ENCODE data around the gene B9D1. TPM values are rescaled to one million over a fixed set of nuclear protein-coding genes. Genes with fewer than 3 reads are reported as not detected.
"Not testable (repeated sequence)": the region's sequence is repeated elsewhere in the genome, so short reads cannot be mapped to it uniquely, and the experiment has no call there.

Gene B9D1
- total RNA-seq, 1 donor: 0.63 TPM

DNA sequence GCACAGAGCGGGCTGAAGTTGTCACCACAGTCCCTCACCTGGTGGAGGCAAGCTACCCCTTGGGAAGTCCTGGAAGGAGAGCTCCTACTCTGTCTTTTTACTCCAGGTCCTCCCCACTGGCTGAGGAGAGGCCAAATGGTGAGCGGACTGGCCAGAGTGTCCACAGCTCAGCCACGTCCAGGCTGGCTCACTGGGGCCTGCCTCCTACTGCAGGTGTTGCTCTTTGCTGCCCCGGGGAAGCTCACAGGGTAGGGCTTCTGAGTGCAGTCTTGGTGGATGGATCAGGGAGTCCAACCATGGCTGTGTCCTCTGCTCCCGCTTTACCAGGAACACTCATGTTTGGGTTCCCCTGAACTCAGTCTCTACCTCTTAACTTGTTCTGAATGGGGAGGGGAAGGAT lies 2.7 kb downstream of the B9D1 start:
- Histone ChIP-seq H3K27me3 (ENCODE audit: insufficient read depth, low read length) (no peaks in the 10 kb centered on the region), H3K4me3 (ENCODE audit: low read length) (no peak overlapping the region), H3K4me1 (ENCODE audit: insufficient read depth, low read length) (peaks cover 15% of the 10 kb centered on the region)

DNA sequence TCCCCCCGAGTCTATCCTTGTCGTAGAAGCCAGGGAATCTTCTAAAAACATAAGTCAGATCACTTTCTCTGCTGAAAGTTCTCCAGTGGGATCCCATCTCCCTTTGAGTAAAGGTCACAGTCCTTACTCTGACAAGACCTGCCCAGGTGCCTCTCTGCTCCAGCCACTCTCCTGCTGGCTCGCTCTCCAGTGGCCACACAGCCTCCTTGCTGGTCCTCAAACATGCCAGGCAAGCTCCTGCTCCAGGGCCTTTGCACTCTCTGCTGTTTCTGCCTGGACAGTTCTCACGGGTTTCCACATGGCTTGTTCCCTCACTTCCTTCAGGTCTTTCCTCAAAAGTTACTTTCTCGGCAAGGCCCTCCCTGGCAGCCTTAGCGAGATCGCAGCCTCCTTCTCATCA lies 3.4 kb downstream of the B9D1 start:
- Histone ChIP-seq H3K9me3 (ENCODE audit: low read depth, low read length) (no peaks in the 10 kb centered on the region), H3K27me3 (ENCODE audit: insufficient read depth, low read length) (no peaks in the 10 kb centered on the region), H3K4me1 (ENCODE audit: insufficient read depth, low read length) (peaks cover 15% of the 10 kb centered on the region), H3K4me3 (ENCODE audit: low read length) (no peak overlapping the region)

More for the DNA sequence above, 2.7 kb downstream of the B9D1 start:
- no peaks in the 10 kb centered on the region for H3K9me3 ChIP-seq (ENCODE audit: low read depth, low read length)

DNA sequence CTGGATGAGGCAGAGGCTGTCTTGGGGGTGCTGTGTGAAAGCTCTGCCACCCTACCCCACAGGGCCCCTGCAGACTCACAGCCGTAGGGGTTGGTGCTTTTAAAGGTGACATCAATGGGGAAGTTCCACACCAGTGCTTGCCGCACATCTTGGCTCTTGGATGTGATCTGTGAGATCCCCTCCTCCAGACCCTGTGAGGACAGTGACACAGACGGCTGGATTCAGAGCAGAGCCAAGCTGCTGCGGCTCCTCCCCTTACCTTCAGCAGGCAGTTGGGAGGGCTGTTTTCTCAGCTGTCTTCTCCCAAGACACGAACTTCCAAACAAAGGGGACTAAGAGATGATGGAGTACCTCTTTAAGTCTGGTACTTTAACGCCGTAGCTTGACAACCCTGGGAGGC lies 4.8 kb downstream of the B9D1 start:
- Histone ChIP-seq H3K4me3 (ENCODE audit: low read length) (no peak overlapping the region), H3K4me1 (ENCODE audit: insufficient read depth, low read length) (peaks cover 8% of the 10 kb centered on the region), H3K27me3 (ENCODE audit: insufficient read depth, low read length) (no peaks in the 10 kb centered on the region), H3K9me3 (ENCODE audit: low read depth, low read length) (no peaks in the 10 kb centered on the region)

DNA sequence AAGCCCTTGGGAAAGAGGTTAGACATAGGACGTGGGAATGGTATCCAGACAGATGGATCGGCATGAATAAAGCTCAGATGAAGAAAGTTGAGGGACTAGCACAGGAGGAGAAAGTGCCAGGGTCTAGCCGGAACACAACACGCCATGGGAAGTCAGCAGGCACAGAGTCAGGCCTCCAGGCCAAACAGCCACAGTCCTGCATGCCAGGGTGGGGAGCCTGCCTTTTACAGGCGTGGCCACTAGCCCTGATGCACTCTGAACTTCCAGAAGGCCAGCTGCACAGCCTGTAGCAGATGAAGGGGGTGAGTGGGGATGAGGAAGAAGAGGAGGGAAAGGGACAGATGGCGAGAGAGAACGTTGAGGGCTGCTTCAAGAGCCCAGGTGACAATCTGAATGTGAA lies 5.2 kb downstream of the B9D1 start:
- no peaks in the 10 kb centered on the region for H3K27me3 ChIP-seq (ENCODE audit: insufficient read depth, low read length)
- no peaks in the 10 kb centered on the region for H3K9me3 ChIP-seq (ENCODE audit: low read depth, low read length)
- peaks cover 7% of the 10 kb centered on the region for H3K4me1 ChIP-seq (ENCODE audit: insufficient read depth, low read length)
- no peak overlapping the region for H3K4me3 ChIP-seq (ENCODE audit: low read length)

DNA sequence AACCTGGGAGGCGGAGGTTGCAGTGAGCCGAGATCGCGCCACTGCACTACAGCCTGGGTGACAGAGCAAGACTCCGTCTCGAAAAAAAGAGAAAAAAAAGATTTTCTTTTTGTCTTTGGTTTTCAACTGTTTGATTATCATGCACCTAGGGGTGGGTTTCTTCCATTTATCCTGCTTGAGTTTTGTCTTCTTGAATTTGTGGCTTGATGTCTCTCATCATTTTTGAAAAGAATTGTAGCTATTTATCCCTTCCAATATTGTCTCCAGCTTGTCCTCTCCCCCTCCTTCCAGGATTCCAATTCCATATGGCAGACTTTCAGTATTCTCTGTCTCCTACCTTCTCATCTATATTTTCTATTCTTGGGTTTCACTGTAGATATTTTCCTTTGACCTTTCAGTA lies 7.8 kb downstream of the B9D1 start:
- no peak overlapping the region for H3K4me3 ChIP-seq (ENCODE audit: low read length)
- H3K4me1 ChIP-seq (ENCODE audit: insufficient read depth, low read length): no peaks in the 10 kb centered on the region
- H3K27me3 ChIP-seq (ENCODE audit: insufficient read depth, low read length): no peaks in the 10 kb centered on the region
- no peaks in the 10 kb centered on the region for H3K9me3 ChIP-seq (ENCODE audit: low read depth, low read length)

DNA sequence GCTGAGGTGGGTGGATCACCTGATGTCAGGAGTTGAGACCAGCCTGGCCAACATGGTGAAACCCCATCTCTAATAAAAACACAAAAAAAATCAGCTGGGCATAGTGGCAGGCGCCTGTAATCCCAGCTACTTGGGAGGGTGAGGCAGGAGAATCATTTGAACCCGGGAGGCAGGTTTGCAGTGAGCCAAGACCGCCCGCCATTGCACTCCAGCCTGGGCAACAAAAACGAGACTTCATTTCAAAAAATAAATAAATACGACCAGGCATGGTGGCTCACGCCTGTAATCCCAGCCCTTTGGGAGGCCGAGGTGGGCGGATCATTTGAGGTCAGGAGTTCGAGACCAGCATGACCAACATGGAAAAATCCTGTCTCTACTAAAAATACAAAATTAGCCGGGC lies 9.1 kb downstream of the B9D1 start:
- H3K4me3 ChIP-seq (ENCODE audit: low read length); H3K27me3 ChIP-seq (ENCODE audit: insufficient read depth, low read length); H3K4me1 ChIP-seq (ENCODE audit: insufficient read depth, low read length); H3K9me3 ChIP-seq (ENCODE audit: low read depth, low read length): not testable (repeated sequence)

DNA sequence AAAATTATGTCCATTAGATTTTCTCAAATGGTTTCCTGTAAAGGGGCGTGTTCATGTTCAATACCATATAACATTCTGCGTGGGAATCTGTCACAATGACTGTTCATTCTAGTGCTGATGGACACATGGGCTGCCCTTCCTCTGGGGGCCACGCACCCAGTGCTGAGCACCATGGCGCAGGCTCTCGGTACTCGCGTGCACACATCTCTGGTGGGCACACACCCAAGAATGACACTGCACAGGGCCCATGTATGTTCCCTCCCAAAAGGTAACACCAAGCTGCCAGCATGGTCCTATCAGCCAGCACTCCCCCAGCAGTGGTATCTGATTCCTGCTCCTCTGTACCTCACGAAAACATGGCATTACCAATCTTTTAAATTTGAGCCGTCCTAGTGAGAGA lies 13.7 kb downstream of the B9D1 start:
- no peak overlapping the region for H3K4me3 ChIP-seq (ENCODE audit: low read length)
- H3K9me3 ChIP-seq (ENCODE audit: low read depth, low read length): no peaks in the 10 kb centered on the region
- no peaks in the 10 kb centered on the region for H3K4me1 ChIP-seq (ENCODE audit: insufficient read depth, low read length)
- H3K27me3 ChIP-seq (ENCODE audit: insufficient read depth, low read length): no peaks in the 10 kb centered on the region

DNA sequence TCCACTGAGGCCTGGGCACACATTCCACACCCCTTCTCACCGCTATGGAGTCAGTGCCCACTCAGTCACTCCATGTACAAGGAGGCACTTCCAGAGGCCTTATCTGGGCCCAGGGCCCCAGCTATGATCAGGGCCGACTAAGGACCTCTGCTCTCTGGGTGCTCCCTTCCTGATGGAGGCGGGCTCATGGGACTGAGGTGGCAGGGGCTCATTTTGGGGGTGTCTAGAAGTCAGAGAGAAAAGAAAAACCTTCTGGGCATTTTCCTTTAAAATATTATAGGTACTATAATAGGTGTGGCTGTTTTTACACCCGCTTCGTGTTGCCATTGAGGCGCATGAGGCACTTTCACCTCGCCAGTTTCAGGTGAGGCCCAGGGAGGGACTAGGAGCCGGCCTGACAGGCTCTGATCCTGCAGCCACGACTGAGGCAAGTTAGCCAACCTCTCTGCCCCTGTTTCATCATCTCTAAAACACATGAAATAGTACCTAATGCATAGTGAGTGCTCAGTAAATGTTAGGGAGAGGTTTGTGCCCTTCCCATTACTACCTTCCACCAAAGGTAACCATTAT lies 14.4 kb downstream of the B9D1 start:
- Histone ChIP-seq H3K27me3 (ENCODE audit: insufficient read depth, low read length) (no peaks in the 10 kb centered on the region), H3K4me3 (ENCODE audit: low read length) (no peak overlapping the region), H3K4me1 (ENCODE audit: insufficient read depth, low read length) (no peaks in the 10 kb centered on the region), H3K9me3 (ENCODE audit: low read depth, low read length) (no peaks in the 10 kb centered on the region)

DNA sequence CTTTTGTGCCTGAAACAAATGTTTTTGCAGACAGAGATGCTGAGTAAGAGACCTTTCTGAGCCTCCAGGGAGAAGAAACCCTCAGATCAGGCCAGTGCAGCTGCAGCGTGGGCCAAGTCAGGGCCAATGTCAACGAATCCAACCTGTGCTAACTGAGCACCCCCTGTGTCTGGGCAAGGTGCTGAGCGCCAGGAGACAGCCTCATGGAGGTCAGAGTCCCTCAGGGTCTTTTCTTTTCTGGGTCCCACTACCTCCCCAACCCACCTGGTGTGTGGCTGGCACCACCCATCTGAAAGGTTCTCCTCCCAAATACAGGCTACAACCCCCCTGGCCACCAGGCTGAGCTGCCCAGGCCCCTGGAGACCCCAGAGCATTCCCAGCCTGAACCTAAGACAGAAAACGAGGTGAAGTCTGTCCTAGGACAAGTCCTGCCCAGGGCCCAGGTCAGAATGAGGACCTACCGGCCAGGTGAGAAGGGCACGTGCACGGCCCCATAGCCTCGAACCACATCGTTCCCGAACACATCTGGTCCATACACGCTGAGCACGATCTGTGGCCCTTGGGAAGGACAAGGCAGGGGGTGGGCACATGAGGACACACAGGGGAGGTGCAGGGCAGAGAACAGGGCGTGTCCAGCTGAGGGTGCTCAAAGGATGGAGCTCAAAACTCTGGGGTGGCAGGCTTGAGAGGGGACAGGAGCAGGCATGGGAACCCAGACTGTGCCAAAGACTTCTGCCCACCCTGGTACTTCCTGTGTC lies 15.0 kb downstream of the B9D1 start:
- H3K9me3 ChIP-seq (ENCODE audit: low read depth, low read length): no peaks in the 10 kb centered on the region
- H3K4me3 ChIP-seq (ENCODE audit: low read length): no peak overlapping the region
- H3K27me3 ChIP-seq (ENCODE audit: insufficient read depth, low read length): no peaks in the 10 kb centered on the region
- H3K4me1 ChIP-seq (ENCODE audit: insufficient read depth, low read length): no peaks in the 10 kb centered on the region

DNA sequence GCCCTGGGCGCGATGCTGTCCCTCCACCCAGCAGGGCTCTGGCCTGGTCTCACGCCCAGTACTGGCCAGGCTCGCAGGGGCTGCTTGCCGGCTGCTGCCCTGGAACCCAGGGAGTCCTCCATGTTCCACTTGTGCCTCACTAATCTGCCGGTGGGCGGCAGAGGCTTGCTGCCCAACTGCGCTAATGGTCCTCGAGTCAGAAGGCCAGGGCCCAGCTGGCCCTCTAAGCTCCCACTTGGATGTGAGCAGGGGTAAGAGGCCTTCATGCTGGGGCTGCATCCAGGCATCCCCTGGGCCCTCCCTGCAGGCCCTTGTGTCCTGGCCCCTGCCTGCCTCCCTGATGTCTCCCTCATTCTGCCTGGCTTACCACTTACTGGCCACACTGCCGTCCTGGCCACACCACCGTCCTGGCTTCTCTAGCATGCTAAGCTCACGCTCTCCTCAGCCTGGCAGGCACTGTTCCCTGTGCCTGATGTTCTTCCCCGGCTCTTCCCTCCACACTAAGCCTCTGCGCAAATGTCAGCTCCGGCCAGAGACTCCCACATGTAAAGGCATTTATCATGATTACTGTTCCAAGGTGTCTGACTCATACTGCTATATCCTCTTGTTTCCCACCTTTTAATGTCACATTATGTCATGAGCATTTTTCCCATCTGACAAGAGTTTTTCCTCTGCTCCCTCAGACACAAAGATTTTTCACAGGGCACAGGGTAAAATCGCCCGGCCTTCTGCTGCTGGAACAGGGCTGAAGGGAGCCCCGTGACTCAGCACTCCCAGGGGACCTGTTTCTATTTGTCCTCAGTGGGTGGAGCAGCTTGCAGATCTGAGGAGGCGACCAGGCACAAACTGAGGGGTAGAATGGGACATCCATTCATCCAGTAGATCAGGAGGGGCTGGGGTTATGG lies 15.9 kb downstream of the B9D1 start:
- Histone ChIP-seq H3K9me3 (ENCODE audit: low read depth, low read length) (no peaks in the 10 kb centered on the region), H3K4me1 (ENCODE audit: insufficient read depth, low read length) (no peaks in the 10 kb centered on the region), H3K4me3 (ENCODE audit: low read length) (no peak overlapping the region), H3K27me3 (ENCODE audit: insufficient read depth, low read length) (no peaks in the 10 kb centered on the region)

DNA sequence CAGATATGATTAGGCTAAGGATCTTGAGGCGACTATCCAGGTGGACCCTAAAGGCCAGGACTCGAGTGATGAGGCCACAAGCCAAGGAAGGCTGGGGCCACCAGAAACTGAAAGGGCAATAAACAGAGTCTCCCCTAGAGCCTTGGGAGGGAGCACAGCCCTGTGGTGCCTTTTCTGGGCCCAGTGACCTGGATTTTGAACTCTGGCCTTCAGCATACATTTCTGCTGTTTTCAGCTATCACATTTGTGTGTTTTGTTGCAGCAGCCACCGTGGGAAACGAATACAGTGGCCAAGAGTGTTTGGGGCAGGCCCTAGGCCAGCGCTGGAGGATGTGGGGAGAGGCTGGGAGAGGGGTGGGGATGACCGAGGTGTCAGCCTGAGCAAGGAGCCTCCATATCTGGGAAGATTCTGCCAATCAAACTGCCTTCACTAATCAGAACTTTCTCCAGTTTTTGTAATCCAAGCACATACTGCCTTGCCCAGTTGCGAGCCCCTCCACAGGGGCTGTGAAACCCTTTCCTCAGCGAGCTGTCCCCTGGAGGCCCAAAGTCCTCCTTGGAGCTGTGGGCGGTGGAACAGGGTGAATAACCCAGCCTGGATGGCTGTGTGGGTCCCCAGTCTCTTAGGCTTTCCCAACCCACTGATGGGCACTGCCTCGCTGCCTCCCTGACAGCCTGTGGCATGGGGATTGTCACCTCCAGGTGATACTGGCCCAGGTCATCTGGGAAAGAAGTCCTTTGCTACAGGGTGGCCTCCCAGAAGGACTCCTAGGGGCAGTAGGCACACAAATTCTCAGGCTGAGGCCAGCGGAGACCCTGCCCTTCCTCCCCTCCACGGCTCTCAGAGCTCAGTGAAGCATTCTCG lies 16.8 kb downstream of the B9D1 start:
- Histone ChIP-seq H3K9me3 (ENCODE audit: low read depth, low read length) (no peaks in the 10 kb centered on the region), H3K27me3 (ENCODE audit: insufficient read depth, low read length) (no peaks in the 10 kb centered on the region), H3K4me1 (ENCODE audit: insufficient read depth, low read length) (no peaks in the 10 kb centered on the region), H3K4me3 (ENCODE audit: low read length) (no peak overlapping the region)

DNA sequence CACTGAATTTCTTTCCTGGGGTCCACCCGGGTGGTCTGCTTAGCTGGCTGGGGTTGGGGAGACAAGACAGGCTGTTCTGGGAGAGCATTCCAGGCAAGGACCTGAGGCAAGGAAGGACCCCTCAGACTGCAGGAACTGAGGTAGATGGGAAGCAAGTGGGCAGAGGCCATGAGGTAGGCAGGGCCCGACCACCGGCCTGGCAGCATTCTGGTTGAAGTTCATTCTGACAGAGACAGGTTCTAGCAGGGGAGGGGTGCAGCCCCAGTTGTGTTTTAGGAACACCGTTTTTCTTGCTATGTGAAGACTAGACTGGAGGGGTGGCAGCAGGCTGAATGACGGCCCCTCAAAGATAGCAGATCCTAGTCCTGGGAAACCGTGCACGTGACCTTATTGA lies 17.5 kb downstream of the B9D1 start:
- Histone ChIP-seq H3K27me3 (ENCODE audit: insufficient read depth, low read length) (no peaks in the 10 kb centered on the region), H3K9me3 (ENCODE audit: low read depth, low read length) (no peaks in the 10 kb centered on the region), H3K4me1 (ENCODE audit: insufficient read depth, low read length) (no peaks in the 10 kb centered on the region), H3K4me3 (ENCODE audit: low read length) (no peak overlapping the region)

DNA sequence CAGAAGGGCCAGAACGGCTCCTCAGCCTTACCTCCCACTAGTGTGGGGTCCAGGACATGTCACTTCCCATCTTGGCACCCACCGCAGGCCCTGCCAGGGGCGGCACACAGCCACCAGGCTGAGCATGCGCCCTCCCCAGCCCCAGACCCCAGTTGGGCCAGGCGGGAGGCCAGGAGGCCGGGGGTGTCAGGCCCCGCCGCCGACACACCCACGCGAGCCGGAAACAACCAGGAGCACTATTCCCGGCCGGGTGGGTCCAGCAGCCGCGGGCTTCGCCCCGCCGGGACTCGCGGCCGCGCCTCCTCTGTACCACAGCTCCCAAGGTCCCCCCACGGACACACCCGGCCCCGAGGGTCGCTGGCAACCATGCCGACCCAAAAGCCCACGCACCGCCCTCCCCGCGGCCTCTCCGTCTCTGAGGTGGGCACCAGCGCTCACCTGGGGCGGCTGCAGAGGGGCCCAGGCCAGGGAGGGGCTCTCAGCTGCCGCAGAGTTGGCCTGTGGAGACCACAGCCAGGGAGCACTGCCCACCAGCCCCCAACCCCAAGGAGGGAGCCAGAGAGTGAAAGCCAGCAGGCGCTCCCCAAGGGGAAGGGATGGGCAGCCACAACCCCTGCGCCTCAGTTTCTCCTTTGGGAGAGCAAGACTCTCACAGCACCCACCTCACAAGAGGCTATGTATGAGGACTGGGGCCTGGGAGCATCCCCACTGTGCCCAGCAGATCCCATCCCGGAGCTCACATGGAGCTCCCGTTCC lies 18.0 kb downstream of the B9D1 start:
- no peaks in the 10 kb centered on the region for H3K4me1 ChIP-seq (ENCODE audit: insufficient read depth, low read length)
- no peaks in the 10 kb centered on the region for H3K9me3 ChIP-seq (ENCODE audit: low read depth, low read length)
- H3K27me3 ChIP-seq (ENCODE audit: insufficient read depth, low read length): no peaks in the 10 kb centered on the region
- no peak overlapping the region for H3K4me3 ChIP-seq (ENCODE audit: low read length)

DNA sequence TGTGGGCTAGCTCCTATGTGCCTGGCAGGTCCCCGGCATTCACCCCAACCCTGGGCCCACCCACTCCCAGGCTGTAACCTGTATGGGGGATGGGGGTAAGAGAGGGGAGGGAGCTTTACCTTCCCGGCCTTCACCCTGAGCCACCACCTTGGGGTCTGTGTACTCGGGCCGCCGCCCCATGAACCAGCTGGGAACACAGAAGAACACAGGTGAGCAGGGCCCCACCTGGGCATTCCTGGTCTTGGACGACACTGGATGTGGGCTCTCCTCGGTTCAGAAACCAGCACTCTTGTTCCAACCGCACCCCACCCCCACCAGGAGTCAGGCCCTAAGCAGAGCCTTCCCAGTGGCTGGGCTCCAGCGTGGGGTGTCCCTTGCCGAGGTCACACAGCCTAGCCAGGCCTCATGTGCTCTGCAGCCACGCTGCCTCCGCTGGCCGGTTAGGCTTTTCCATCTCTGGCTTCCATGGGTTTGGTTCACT lies 18.8 kb downstream of the B9D1 start:
- H3K4me1 ChIP-seq (ENCODE audit: insufficient read depth, low read length): no peaks in the 10 kb centered on the region
- no peak overlapping the region for H3K4me3 ChIP-seq (ENCODE audit: low read length)
- no peaks in the 10 kb centered on the region for H3K27me3 ChIP-seq (ENCODE audit: insufficient read depth, low read length)
- no peaks in the 10 kb centered on the region for H3K9me3 ChIP-seq (ENCODE audit: low read depth, low read length)

Measured in mononuclear cell (primary cell).